ENCODE data around the gene VAV3. TPM values are rescaled to one million over a fixed set of nuclear protein-coding genes. Genes with fewer than 3 reads are reported as not detected.

Gene VAV3
- total RNA-seq, 1 donor from 2014 or later: 2.9 TPM

- Mint-ChIP-seq H3K27ac (ENCODE audit: unreplicated experiment) (no peak overlapping the region), H3K9me3 (no peaks in the 10 kb centered on the region), H3K36me3 (ENCODE audit: low read depth) (no peaks in the 10 kb centered on the region), H3K4me3 (no peak overlapping the region), H3K4me1 (peaks cover 3% of the 10 kb centered on the region), H3K27me3 (ENCODE audit: low read depth) (no peaks in the 10 kb centered on the region)
- no peak for TF ChIP-seq CTCF (conservative IDR thresholded peaks at IDR 0.05)
- no peak for DNase-seq (ENCODE audit: low read depth, low spot score)
Measured at GRCh38 chr1:107949467-107950253, 15.3 kb downstream of the VAV3 start.

GRCh38 chr1:107946794-107947193 lies 18.2 kb downstream of the VAV3 start:
- Mint-ChIP-seq H3K27me3 (ENCODE audit: low read depth) (no peaks in the 10 kb centered on the region), H3K36me3 (ENCODE audit: low read depth) (no peaks in the 10 kb centered on the region), H3K27ac (ENCODE audit: unreplicated experiment) (no peak overlapping the region), H3K9me3 (no peaks in the 10 kb centered on the region), H3K4me3 (no peak overlapping the region), H3K4me1 (no peaks in the 10 kb centered on the region)
- TF ChIP-seq CTCF (conservative IDR thresholded peaks at IDR 0.05): no peak
- no peak for DNase-seq (ENCODE audit: low read depth, low spot score)

DNA sequence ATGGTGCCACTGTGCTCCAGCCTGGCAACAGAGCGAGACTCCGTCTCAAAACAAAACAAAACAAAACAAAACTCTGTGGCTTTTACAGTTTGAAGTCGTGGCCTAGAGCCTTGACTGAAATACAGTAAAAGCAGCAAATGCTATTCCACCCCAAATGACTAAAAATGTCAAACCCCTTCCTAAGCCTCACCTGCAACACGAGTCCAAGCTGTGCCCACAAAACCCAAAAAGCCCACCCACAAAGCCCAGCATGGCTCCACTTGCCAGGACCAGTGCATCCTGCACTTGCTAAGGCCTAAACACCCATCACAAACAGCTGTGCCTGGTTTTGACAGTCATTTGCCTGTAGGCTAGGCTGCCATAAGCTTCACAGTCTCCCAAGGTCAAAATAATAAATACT lies 21.3 kb downstream of the VAV3 start:
- Mint-ChIP-seq H3K27ac (ENCODE audit: unreplicated experiment) (no peak overlapping the region), H3K4me1 (no peaks in the 10 kb centered on the region), H3K27me3 (ENCODE audit: low read depth) (no peaks in the 10 kb centered on the region), H3K4me3 (no peak overlapping the region), H3K9me3 (no peaks in the 10 kb centered on the region), H3K36me3 (ENCODE audit: low read depth) (no peaks in the 10 kb centered on the region)
- TF ChIP-seq CTCF (conservative IDR thresholded peaks at IDR 0.05): no peak
- DNase-seq (ENCODE audit: low read depth, low spot score): no peak

DNA sequence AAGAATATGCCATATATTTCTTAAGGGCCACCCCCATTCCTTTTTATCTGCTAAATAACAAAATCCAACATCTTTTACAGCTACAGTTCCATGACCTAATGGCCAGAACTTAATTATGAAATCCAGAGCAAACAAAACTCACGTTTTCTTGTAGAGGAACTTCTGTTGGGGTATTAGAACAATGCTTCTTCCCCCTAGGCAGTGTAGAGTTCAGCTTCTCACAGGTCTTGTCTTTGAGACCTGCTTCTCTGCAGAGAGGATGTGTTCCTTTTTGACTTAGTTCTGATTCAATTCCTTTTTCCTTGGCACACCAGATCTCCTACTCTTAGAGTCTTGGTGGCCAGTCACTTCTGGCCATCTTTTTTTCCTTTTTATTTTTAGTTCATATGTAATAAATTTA lies 22.2 kb downstream of the VAV3 start:
- Mint-ChIP-seq H3K27ac (ENCODE audit: unreplicated experiment) (no peak overlapping the region), H3K27me3 (ENCODE audit: low read depth) (no peaks in the 10 kb centered on the region)

DNA sequence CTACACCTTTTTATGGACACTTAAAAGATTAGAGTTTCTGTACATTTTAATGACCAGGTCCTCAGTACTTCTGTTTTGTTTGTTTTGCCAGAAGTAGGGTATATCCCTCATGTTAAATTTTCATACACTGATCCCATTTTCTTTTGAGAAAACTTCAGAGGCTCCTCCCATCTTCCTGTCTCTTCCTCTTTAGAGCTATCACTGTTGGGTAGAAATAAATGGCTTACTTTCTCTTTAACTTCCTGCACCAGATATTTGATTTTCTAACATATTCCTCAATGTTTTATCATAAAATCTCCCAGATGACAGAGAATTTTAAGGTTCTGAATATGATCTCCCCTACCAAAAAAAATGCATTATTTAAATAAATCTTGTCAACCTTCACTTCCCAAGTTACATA lies 23.4 kb downstream of the VAV3 start:
- Mint-ChIP-seq H3K9me3 (no peaks in the 10 kb centered on the region), H3K4me3 (no peak overlapping the region), H3K27ac (ENCODE audit: unreplicated experiment) (no peak overlapping the region), H3K36me3 (ENCODE audit: low read depth) (no peaks in the 10 kb centered on the region), H3K27me3 (ENCODE audit: low read depth) (no peaks in the 10 kb centered on the region), H3K4me1 (peaks cover 7% of the 10 kb centered on the region)
- no peak for TF ChIP-seq CTCF (conservative IDR thresholded peaks at IDR 0.05)
- no peak for DNase-seq (ENCODE audit: low read depth, low spot score)

More for the DNA sequence above, 22.2 kb downstream of the VAV3 start:
- Mint-ChIP-seq H3K36me3 (ENCODE audit: low read depth) (no peaks in the 10 kb centered on the region), H3K9me3 (no peaks in the 10 kb centered on the region), H3K4me1 (no peaks in the 10 kb centered on the region), H3K4me3 (no peak overlapping the region)
- no peak for DNase-seq (ENCODE audit: low read depth, low spot score)
- TF ChIP-seq CTCF (conservative IDR thresholded peaks at IDR 0.05): no peak
